GM18507 (cell line): ENCODE measurements around the gene CYP2W1.

Source experiments
- DNase-seq: peaks from one replicate; pipeline ENCODE4 v3.0.0; 2011; ENCODE audit warnings: low read depth; ENCODE audit not compliant: insufficient read length; ENCODE audit errors: extremely low spot score
- FAIRE-seq: peaks from 2 replicates; lab custom pipeline; 2011; peaks lifted over from hg19 to GRCh38; lab: Jason Lieb, UNC

The CYP2W1 gene

DNA sequence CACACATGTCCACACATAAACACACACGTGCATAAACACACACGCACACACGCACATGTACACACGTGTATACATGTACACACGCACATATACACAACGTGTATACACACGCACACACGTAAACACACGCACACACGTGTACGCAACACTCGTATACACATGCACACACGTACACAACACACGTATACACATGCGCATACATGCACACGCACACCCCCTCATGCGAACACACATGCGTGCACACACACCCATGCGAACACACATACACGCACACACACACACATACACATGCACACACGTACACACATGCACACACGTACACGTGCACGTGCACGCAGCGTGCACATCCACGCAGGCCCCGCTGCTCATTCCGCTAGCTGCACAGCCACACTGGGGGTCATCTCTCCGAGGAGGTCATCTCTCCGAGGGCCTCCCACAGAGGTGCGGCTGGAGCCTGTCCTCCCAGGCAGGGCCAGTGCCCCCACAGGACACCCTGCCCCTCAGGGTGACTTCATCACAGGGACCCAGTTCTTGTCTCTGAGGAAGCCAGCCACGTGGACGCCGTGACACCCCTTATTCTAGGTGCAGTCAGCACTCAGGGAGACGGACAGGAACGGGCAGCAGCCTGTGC is 25.9 kb downstream of the CYP2W1 start:
- FAIRE-seq (no peak), DNase-seq (no peak)

DNA sequence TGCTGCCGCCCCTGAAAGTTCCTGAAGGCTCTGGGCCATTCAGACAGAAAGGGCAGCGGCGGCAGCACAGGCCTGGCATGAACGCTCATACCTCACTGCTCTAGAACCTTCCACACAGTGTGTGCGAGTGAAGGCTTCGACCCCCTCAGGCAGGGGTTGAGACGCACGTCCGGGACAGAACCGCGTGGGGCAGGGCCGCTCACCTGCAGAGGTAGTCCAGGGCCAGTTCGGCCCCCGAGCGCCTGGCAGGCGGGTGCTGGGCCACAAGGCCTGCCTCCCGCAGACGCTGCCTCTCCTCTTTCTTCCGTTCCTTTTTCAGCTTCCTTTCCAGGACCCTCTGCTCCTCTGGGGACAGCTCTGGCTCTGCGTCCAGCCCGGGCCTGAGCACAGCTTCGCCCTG is 26.8 kb downstream of the CYP2W1 start:
- FAIRE-seq = no peak
- DNase-seq = no peak

- no peak for FAIRE-seq
- no peak for DNase-seq
Observed at GRCh38 chr7:1010226-1010625, 27.2 kb downstream of the CYP2W1 start.

GRCh38 chr7:1011297-1012003 is 28.5 kb downstream of the CYP2W1 start:
- no peak for FAIRE-seq
- DNase-seq = no peak

- FAIRE-seq (no peak), DNase-seq (no peak)
Observed at GRCh38 chr7:1012004-1012715, 29.2 kb downstream of the CYP2W1 start.

DNA sequence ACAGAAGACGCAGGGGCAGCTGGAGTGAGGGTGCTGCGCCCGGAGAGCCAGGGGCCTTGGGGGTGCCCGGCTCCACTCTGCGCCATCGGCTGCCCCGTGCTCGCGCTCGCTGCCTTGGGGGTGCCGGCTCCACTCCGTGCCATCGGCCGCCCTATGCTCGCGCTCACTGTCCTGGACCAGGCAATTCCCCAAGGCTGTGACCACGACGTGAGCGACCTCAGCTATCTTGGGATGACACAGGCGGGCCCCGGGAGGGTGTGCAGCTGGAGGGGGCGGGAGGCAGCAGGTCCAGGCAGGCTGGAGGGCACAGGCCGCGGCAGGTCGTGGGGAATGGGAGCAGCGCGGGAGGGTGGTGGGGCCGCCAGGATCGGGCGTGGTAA is 29.7 kb downstream of the CYP2W1 start:
- FAIRE-seq = no peak

DNA sequence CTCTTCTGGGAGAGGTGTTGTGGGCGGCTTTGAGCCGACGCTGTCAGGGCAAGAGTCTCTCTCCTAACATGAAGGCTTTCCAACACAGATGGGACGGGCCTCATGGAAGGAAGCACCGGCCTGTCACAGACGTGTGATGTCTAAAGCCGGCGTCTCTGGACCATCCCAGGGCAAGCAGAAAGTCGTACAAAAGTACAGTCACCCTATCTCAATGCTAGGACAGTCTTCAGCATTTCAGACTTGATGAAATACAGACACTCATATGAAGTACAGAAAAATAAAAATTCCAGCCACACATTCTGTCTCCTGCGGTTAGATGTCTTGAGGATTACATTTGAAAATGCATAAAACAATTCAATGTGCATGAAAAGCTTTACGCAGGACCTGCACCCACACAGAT is 30.6 kb downstream of the CYP2W1 start:
- FAIRE-seq (no peak), DNase-seq (no peak)

More for the DNA sequence above, 29.7 kb downstream of the CYP2W1 start:
- no peak for DNase-seq

DNA sequence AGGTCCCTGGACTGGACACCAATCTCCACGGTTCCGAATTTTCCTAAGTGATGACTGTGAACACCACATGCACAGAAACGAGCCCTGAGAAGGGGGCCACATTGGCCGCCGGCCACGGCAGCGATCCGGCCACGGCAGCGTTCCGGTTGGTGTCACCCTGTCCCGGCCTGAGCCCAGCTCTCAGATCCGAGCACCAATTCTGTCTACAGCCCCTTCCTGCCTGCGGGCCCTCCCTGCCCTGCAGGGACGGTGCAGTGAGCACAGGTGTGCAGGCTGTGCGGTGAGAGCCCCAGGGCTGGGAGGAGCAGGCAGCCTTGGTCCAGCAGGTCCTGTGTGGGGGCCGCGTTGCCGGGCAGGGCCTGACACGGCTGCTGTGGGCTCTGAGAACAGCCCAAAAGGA is 31.7 kb downstream of the CYP2W1 start:
- DNase-seq = no peak
- no peak for FAIRE-seq

DNA sequence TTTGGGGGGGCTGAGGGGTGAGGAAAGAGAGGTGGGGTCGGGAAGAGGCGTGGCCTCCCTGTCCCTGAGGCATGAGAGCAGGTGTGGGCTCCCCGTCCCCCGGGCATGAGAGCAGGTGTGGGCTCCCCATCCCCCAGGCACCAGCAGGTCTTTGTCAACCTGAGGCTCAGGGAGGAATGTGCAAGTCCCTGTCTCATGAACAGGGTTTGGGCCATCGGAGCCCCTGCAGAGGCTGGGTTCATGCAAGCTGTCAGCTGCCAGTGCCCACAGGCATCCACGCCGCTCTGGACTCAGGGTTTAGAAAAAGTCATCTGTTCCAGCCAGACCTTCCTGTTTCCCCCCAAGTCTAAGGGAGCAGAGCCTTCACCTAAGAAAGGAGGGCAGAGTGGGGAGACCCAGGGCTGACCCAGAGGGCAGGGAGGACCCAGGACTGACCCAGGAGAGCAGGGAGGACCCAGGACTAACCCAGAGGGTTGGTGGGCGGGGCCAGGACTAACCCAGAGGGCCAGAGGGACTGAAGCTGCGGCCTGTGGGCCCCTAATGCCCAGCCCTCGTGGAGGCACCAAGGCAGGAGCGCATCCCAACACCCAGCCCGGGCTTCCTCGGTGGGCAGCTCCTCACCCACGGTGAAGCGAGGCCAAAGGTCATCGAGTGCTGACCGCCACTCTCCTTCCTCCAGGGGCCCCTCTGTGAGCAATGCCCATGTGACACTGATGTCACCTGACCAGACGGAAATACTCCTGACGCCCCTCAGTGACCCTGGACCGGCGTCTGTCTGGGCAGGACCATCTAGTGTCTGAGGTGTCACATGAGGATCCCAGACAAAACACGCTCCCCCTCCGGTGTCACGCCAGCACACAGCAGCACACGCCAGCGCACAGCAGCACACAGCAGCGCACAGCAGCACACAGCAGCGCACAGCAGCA is 32.5 kb downstream of the CYP2W1 start:
- no peak for FAIRE-seq
- DNase-seq = no peak

DNA sequence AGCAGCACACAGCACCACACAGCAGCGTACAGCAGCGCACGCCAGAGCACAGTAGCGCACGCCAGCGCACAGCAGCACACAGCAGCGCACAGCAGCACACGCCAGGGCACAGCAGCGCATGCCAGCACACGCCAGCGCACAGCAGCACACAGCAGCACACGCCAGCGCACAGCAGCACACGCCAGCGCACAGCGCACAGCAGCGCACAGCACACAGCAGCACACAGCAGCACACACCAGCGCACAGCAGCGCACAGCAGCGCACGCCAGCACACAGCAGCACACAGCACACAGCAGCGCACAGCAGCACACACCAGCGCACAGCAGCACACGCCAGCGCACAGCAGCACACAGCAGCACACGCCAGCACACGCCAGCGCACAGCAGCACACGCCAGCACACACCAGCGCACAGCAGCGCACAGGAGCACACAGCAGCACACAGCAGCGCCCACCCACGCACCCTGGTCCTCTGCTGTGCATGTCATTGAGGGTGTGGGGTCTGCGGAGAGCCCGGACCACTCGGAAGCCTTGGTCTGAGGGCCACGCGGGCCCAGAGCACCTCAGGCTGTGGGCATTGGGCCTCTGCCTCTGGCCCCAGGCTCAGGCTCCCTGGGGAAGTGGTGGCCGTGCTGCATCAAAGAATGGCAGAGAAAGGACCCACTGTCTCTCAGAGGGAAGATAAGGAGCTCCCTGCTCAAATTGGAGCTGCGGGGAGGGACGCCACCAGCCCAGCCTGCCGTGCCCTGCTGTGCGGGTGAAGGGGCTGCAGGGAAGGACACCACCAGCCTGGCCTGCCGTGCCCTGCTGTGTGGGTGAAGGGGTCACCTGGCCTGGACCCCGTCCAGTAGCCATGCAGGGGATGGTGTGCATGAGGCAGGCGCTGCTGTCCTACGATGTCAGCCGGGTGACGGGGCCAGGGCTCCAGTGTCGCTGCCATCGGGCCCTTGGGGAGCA is 33.9 kb downstream of the CYP2W1 start:
- DNase-seq = no peak
- FAIRE-seq = no peak

- FAIRE-seq (no peak), DNase-seq (no peak)
Observed at GRCh38 chr7:1017586-1018333, 34.8 kb downstream of the CYP2W1 start.

GRCh38 chr7:1018334-1018695 is 35.3 kb downstream of the CYP2W1 start:
- no peak for FAIRE-seq
- no peak for DNase-seq

GRCh38 chr7:1019255-1019785 is 36.3 kb downstream of the CYP2W1 start:
- FAIRE-seq (no peak), DNase-seq (no peak)

DNA sequence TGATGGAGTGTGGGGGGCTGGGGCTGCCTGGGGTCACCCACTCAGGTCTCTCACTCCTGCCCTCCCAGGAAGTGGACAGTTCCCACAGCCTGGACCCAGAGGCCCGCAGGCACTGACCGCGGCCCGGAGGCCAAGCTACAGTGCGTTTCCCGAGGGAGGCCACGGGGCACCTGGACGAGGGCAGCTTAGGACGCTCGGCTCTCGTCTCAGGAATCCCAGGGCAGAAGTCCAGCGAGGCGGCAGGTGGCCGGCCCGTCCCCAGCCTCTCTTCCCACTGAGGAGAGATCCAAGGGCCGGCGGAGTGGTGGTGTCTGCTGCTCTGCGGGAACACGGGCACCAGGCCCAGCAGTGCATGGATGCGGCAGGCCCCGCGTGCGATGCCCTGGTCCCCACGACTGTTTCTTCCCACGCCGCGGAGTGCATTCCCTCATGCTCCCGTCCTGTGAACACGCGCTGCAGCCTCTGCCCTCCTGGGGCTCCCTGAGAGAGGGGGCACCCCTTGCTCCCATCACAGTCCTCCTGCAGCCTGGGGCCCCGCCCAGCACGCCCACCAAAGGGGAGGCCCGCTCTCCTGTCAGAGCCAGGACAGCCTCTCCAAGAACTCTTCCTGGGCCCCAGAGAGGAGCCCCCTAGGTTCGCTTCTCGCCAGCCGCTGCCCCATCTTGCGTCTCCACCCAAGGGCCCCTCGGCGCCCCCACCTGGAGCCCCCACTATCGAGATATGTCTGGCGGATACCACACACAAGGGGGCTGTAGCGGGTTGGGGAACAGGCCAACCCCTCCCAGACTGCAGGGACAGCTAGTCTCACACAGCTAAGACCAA is 37.0 kb downstream of the CYP2W1 start:
- FAIRE-seq (no peak), DNase-seq (no peak)

GRCh38 chr7:1020849-1021251 is 37.9 kb downstream of the CYP2W1 start:
- FAIRE-seq = no peak

GRCh38 chr7:1021366-1021765 is 38.4 kb downstream of the CYP2W1 start:
- FAIRE-seq = no peak

More at GRCh38 chr7:1020849-1021251, 37.9 kb downstream of the CYP2W1 start:
- no peak for DNase-seq

GRCh38 chr7:1021931-1022330 is 39.0 kb downstream of the CYP2W1 start:
- FAIRE-seq = no peak

More at GRCh38 chr7:1021366-1021765, 38.4 kb downstream of the CYP2W1 start:
- DNase-seq = no peak

More at GRCh38 chr7:1021931-1022330, 39.0 kb downstream of the CYP2W1 start:
- no peak for DNase-seq
